K562 (cell line): Measurements from ENCODE around the gene MAPK4. TPM values are rescaled to one million over a fixed set of nuclear protein-coding genes. Genes with fewer than 3 reads are reported as not detected.

ENCODE experiments used
- ATAC-seq: fragments of 200-7000 bp; cut with Tn5 transposase; 3 replicates; pipeline ENCODE4 v1.9.1; 2020; ENCODE audit warnings: moderate library complexity
- BruUV-seq: library from RNA; stranded (reverse); fragments of 400-500 nt; replicated peaks from 2 replicates; lab custom pipeline; 2021; lab: Mats Ljungman, UMichigan
- CTCF ChIA-PET: fragments of 300-600 bp; formaldehyde crosslinking; extraction: SDS; loops from one replicate; lab custom pipeline; 2021; ENCODE audit warnings: low intra/inter-chr PET ratio; lab: Yijun Ruan, JAX
- POLR2A ChIA-PET: fragments of 300-600, 350-650 bp; sonication (Branson Sonifier 250); formaldehyde crosslinking; extraction: SDS; loops from one replicate; lab custom pipeline; 2021; ENCODE audit warnings: antibody characterized with exemption, inconsistent platforms; lab: Yijun Ruan, JAX
- DNase-seq, 4 experiments: peaks; one replicate each; pipeline versions ENCODE4 v3.0.0 to v3.0.0-alpha.2; 2011 to 2018; ENCODE audit warnings: low spot score in 3 of 4, mixed read lengths in 3 of 4; ENCODE audit errors: extremely low read depth in 1 of 4
- FAIRE-seq: peaks from 2 replicates; lab custom pipeline; 2011; peaks lifted over from hg19 to GRCh38; lab: Jason Lieb, UNC
- H2AFZ ChIP-seq: 2 replicates; pipeline ENCODE4 v1.6.0; 2011; ENCODE audit warnings: low read depth, low read length, control low read depth, inconsistent platforms
- H3K27ac ChIP-seq: fragments of 200-600 bp; 3 replicates; pipeline ENCODE4 v1.8.0; 2011; ENCODE audit warnings: low read depth, mild to moderate bottlenecking, control low read depth, inconsistent platforms, low read length, moderate library complexity, mixed read lengths; ENCODE audit errors: extremely low read depth
- H3K27me3 ChIP-seq, 2 experiments: fragments of 300-600 bp in 1 of 2; 2 replicates in 1 of 2; 3 replicates in 1 of 2; pipeline versions ENCODE4 v1.6.0 to v1.8.0; 2011; ENCODE audit warnings: inconsistent platforms in 2 of 2, low read length in 2 of 2, mild to moderate bottlenecking in 1 of 2, mixed read lengths in 1 of 2, moderate library complexity in 1 of 2; ENCODE audit not compliant: control insufficient read depth in 2 of 2, insufficient read depth in 2 of 2
- H3K36me3 ChIP-seq: fragments of 300-600 bp; 3 replicates; pipeline ENCODE4 v1.8.0; 2011; ENCODE audit warnings: mild to moderate bottlenecking, low read length, inconsistent platforms; ENCODE audit not compliant: control insufficient read depth, insufficient read depth
- H3K4me1 ChIP-seq, 2 experiments: fragments of 200-600 bp in 1 of 2; replicated peaks in 1 of 2; 2 replicates in 1 of 2; 3 replicates in 1 of 2; pipeline versions ENCODE4 v1.5.1 to v1.8.0; 2011; ENCODE audit warnings: inconsistent platforms in 2 of 2, low read length in 2 of 2, mild to moderate bottlenecking in 1 of 2, mixed read lengths in 1 of 2, moderate library complexity in 1 of 2; ENCODE audit not compliant: control insufficient read depth in 2 of 2, insufficient read depth in 2 of 2
- H3K4me2 ChIP-seq: 2 replicates; pipeline ENCODE4 v1.6.1; 2011; ENCODE audit warnings: low read length, control low read depth, inconsistent platforms, mixed read lengths; ENCODE audit not compliant: insufficient read depth
- H3K4me3 ChIP-seq: fragments of 200-600 bp; sonication (generic), shearing (Covaris generic); 2 replicates; pipeline ENCODE4 v1.5.1; 2016; ENCODE audit warnings: control low read depth, inconsistent platforms
- H3K79me2 ChIP-seq: fragments of 200-600 bp; 3 replicates; pipeline ENCODE4 v1.8.0; 2011; ENCODE audit warnings: low read length, inconsistent platforms; ENCODE audit not compliant: control insufficient read depth, insufficient read depth
- H3K9ac ChIP-seq, 2 experiments: 2 replicates each; pipeline versions ENCODE4 v1.6.0 to v1.6.1; 2011; ENCODE audit warnings: low read depth in 2 of 2, low read length in 2 of 2, control low read depth in 1 of 2, inconsistent platforms in 1 of 2, mild to moderate bottlenecking in 1 of 2, mixed read lengths in 1 of 2; ENCODE audit not compliant: insufficient read depth in 1 of 2
- H3K9me1 ChIP-seq: one replicate; pipeline ENCODE4 v1.6.0; 2011; ENCODE audit warnings: inconsistent platforms, mild to moderate bottlenecking, low read length, moderate library complexity; ENCODE audit not compliant: control insufficient read depth, insufficient read depth
- H3K9me3 ChIP-seq: replicated peaks from 2 replicates; pipeline ENCODE4 v1.5.1; 2011; ENCODE audit warnings: low read depth, low read length, inconsistent platforms; ENCODE audit not compliant: control insufficient read depth, insufficient read depth
- H4K20me1 ChIP-seq: replicated peaks from 2 replicates; pipeline ENCODE4 v1.6.1; 2011; ENCODE audit warnings: low read length, inconsistent platforms, mixed read lengths; ENCODE audit not compliant: control insufficient read depth, insufficient read depth
- HMG20B ChIP-seq: fragments of 250-450 bp; sonication (Bioruptor Pico); IDR thresholded peaks from 2 replicates; pipeline ENCODE4 v1.5.0; 2021; ENCODE audit warnings: mild to moderate bottlenecking
- NBN ChIP-seq: fragments of 450-650 bp; IDR thresholded peaks from 2 replicates; pipeline ENCODE4 v1.6.1; 2016; ENCODE audit warnings: low read depth, mild to moderate bottlenecking
- TFAM ChIP-seq: fragments of 250-450 bp; sonication (Bioruptor Pico); conservative IDR thresholded peaks from 2 replicates; pipeline ENCODE4 v1.5.0; 2021; ENCODE audit warnings: mild to moderate bottlenecking, moderate library complexity
- WGBS: fragments of 100-300 bp; shearing (Covaris generic); methylation state at CpG from one replicate; pipeline ENCODE4 v1.1.6; 2016; ENCODE audit warnings: low coverage, mixed read lengths; ENCODE audit not compliant: insufficient coverage; ENCODE audit errors: missing lambda C conversion rate; 5-methylcytosine and 5-hydroxymethylcytosine counted together
- in situ Hi-C: fragments of 300-500 bp; cut with MboI; formaldehyde crosslinking; loops from 4 replicates; pipeline ENCODE4 v1.15.0; 2018; ENCODE audit warnings: inconsistent platforms, mixed read lengths
- intact Hi-C: fragments of 100-400 bp; cut with micrococcal nuclease; formaldehyde crosslinking; loops from 2 replicates; pipeline ENCODE4 v1.14.2; 2022
- polyA plus RNA-seq, 8 experiments: library from polyadenylated mRNA; depleted of rRNA in 4 of 8; stranded (reverse) in 5 of 8; unstranded in 3 of 8; fragments of >200 nt; fragmentation: Nextera tagmentation in 2 of 8; fragmentation: Illumina TruSeq in 1 of 8; extraction: Ambion mirVana in 2 of 8; extraction: Trizol in 1 of 8; gene quantifications; 2 replicates each; pipeline versions ENCODE4 v1.2.1 to v1.2.3, GENCODE V29; 2011 to 2014; ENCODE audit warnings: inconsistent platforms in 1 of 8, missing spikeins in 1 of 8
- total RNA-seq, 7 experiments: library from RNA; depleted of rRNA in 6 of 7; stranded (reverse); fragments of >200 nt in 6 of 7; fragmentation: Illumina TruSeq in 2 of 7; extraction: Trizol in 2 of 7; gene quantifications; 2 replicates each; pipeline versions ENCODE4 v1.2.1 to v1.2.3, GENCODE V29; 2011 to 2021; ENCODE audit warnings: low replicate concordance in 1 of 7
- TF ChIP-seq, protein P1 (sequence below): fragments of 450-650 bp; IDR thresholded peaks from 2 replicates; pipeline ENCODE4 v1.6.1; 2016
- TF ChIP-seq, protein P2 (sequence below): fragments of 450-650 bp; IDR thresholded peaks from 2 replicates; pipeline ENCODE4 v1.6.1; 2016; ENCODE audit warnings: low read depth
- TF ChIP-seq, protein P3 (sequence below): fragments of 200-800 bp; sonication (Bioruptor generic); IDR thresholded peaks from 2 replicates; pipeline ENCODE4 v1.6.1; 2016; ENCODE audit warnings: missing genetic modification characterization, missing compliant biosample characterization

MAPK4 gene
- total and polyA plus RNA-seq, 9 of the 15 experiments (the other 6 are each of a cell fraction or from before 2014, with no cell fraction given): not detected

DNA sequence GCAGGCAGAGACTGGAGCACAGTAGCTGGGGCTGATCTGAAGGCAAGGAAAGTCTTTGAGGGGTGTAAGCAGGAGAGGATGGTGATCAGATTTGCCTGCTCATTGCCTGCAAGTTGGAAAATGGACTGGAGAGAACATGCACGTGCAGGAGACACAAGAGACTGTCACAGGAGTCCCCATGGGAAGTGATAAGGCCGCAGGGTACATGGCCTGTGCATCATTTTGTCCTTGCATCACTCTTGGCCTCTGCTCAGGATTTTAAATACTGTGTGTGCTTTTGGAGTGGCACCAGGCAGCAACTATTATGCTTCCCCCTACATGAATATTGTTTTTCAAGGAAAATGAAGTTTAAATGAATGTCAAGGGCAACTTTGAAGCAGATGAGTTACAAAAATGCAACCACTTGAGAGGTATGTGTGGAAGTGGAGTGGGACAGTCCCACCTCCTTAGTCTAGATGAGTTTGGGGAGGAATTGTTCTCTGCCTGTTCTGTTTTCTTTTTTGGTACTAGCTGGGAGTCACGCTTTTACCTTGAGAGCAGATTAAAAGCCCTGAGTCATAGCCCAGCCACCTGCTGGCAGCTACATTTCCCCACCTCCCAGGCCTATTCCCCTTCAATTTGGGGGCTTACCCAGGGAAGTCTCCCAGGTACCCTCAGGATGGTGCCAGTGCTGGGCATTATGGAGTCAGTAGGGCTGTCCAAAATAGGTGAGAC lies 19.3 kb downstream of the MAPK4 start (continued):
- TF ChIP-seq, protein P1, sequence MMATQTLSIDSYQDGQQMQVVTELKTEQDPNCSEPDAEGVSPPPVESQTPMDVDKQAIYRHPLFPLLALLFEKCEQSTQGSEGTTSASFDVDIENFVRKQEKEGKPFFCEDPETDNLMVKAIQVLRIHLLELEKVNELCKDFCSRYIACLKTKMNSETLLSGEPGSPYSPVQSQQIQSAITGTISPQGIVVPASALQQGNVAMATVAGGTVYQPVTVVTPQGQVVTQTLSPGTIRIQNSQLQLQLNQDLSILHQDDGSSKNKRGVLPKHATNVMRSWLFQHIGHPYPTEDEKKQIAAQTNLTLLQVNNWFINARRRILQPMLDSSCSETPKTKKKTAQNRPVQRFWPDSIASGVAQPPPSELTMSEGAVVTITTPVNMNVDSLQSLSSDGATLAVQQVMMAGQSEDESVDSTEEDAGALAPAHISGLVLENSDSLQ: no peak
- TF ChIP-seq NBN (no peak), TFAM (CRISPR knock-in tag) (no peak), HMG20B (CRISPR knock-in tag) (no peak)

DNA sequence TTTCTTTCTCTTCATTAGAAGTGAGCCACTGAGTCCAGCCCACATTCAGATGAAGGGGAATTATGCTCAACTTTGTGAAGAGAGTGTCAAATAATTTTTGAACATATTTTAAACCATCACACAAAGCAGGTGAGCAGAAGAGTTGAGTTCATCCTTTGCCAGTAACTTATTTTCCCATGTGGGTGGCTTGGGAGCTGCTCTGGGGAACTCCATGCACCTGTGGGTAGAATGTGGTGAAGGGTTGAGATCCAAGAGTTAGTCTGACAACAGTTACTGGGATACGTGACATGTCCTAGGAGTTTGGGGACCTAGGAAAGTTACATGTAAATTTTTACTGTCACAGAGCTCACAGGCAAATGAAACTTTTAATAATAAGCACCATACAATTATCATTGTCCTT lies 21.6 kb downstream of the MAPK4 start:
- FAIRE-seq: no peak

More for the DNA sequence above, 21.6 kb downstream of the MAPK4 start:
- Histone ChIP-seq H3K79me2 (no peaks in the 10 kb centered on the region), H3K4me1 (no peaks in the 10 kb centered on the region), H3K27ac (no peak overlapping the region), H3K27me3 (no peaks in the 10 kb centered on the region), H4K20me1 (no peaks in the 10 kb centered on the region), H3K9me3 (no peaks in the 10 kb centered on the region), H3K4me3 (no peak overlapping the region), H2AFZ (no peak overlapping the region), H3K9me1 (no peaks in the 10 kb centered on the region), H3K9ac (no peak overlapping the region), H3K36me3 (no peaks in the 10 kb centered on the region), H3K4me2 (no peak overlapping the region)
- ChIA-PET CTCF (no interaction called here), POLR2A (no interaction called here)
- TF ChIP-seq, protein P2, sequence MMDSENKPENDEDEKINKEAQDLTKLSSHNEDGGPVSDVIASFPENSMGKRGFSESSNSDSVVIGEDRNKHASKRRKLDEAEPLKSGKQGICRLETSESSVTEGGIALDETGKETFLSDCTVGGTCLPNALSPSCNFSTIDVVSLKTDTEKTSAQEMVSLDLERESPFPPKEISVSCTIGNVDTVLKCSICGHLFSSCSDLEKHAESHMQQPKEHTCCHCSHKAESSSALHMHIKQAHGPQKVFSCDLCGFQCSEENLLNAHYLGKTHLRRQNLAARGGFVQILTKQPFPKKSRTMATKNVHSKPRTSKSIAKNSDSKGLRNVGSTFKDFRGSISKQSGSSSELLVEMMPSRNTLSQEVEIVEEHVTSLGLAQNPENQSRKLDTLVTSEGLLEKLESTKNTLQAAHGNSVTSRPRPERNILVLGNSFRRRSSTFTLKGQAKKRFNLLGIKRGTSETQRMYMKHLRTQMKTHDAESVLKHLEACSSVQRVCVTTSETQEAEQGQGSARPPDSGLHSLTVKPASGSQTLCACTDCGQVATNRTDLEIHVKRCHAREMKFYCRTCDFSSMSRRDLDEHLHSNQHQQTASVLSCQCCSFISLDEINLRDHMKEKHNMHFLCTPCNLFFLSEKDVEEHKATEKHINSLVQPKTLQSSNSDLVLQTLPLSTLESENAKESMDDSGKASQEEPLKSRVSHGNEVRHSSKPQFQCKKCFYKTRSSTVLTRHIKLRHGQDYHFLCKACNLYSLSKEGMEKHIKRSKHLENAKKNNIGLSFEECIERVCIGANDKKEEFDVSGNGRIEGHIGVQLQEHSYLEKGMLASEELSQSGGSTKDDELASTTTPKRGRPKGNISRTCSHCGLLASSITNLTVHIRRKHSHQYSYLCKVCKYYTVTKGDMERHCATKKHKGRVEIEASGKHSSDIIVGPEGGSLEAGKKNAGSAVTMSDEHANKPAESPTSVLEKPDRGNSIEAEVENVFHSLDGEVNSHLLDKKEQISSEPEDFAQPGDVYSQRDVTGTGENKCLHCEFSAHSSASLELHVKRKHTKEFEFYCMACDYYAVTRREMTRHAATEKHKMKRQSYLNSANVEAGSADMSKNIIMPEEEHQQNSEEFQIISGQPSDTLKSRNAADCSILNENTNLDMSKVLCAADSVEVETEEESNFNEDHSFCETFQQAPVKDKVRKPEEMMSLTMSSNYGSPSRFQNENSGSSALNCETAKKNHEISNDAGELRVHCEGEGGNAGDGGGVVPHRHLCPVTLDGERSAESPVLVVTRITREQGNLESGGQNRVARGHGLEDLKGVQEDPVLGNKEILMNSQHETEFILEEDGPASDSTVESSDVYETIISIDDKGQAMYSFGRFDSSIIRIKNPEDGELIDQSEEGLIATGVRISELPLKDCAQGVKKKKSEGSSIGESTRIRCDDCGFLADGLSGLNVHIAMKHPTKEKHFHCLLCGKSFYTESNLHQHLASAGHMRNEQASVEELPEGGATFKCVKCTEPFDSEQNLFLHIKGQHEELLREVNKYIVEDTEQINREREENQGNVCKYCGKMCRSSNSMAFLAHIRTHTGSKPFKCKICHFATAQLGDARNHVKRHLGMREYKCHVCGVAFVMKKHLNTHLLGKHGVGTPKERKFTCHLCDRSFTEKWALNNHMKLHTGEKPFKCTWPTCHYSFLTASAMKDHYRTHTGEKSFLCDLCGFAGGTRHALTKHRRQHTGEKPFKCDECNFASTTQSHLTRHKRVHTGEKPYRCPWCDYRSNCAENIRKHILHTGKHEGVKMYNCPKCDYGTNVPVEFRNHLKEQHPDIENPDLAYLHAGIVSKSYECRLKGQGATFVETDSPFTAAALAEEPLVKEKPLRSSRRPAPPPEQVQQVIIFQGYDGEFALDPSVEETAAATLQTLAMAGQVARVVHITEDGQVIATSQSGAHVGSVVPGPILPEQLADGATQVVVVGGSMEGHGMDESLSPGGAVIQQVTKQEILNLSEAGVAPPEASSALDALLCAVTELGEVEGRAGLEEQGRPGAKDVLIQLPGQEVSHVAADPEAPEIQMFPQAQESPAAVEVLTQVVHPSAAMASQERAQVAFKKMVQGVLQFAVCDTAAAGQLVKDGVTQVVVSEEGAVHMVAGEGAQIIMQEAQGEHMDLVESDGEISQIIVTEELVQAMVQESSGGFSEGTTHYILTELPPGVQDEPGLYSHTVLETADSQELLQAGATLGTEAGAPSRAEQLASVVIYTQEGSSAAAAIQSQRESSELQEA: no peak
- TF ChIP-seq, protein P3, sequence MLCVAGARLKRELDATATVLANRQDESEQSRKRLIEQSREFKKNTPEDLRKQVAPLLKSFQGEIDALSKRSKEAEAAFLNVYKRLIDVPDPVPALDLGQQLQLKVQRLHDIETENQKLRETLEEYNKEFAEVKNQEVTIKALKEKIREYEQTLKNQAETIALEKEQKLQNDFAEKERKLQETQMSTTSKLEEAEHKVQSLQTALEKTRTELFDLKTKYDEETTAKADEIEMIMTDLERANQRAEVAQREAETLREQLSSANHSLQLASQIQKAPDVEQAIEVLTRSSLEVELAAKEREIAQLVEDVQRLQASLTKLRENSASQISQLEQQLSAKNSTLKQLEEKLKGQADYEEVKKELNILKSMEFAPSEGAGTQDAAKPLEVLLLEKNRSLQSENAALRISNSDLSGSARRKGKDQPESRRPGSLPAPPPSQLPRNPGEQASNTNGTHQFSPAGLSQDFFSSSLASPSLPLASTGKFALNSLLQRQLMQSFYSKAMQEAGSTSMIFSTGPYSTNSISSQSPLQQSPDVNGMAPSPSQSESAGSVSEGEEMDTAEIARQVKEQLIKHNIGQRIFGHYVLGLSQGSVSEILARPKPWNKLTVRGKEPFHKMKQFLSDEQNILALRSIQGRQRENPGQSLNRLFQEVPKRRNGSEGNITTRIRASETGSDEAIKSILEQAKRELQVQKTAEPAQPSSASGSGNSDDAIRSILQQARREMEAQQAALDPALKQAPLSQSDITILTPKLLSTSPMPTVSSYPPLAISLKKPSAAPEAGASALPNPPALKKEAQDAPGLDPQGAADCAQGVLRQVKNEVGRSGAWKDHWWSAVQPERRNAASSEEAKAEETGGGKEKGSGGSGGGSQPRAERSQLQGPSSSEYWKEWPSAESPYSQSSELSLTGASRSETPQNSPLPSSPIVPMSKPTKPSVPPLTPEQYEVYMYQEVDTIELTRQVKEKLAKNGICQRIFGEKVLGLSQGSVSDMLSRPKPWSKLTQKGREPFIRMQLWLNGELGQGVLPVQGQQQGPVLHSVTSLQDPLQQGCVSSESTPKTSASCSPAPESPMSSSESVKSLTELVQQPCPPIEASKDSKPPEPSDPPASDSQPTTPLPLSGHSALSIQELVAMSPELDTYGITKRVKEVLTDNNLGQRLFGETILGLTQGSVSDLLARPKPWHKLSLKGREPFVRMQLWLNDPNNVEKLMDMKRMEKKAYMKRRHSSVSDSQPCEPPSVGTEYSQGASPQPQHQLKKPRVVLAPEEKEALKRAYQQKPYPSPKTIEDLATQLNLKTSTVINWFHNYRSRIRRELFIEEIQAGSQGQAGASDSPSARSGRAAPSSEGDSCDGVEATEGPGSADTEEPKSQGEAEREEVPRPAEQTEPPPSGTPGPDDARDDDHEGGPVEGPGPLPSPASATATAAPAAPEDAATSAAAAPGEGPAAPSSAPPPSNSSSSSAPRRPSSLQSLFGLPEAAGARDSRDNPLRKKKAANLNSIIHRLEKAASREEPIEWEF (CRISPR knock-in tag): no peak
- ATAC-seq (no peak), DNase-seq (no peak)
- BruUV-seq: no TSS peak
- in situ Hi-C loops: no loop called here
- 0% methylated on average over 1 of the region's 1 CpG for WGBS
- intact Hi-C loops: no loop called here
